Gastrocnemius medialis (tissue), 4 donors: ENCODE results near the gene GOSR2.

ENCODE experiments used
- POLR2A ChIP-seq, 2 donors: fragments of 450-650 bp; IDR thresholded peaks; one replicate each; pipeline ENCODE4 v1.6.1; 2017; ENCODE audit warnings: antibody characterized with exemption in 2 of 2, mild to moderate bottlenecking in 2 of 2, moderate library complexity in 2 of 2
- TF ChIP-seq, protein P1 (sequence below), 5 experiments: fragments of 450-650 bp in 3 of 5; fragments of 200-600 bp in 2 of 5; sonication (generic) in 2 of 5; IDR thresholded peaks in 4 of 5; conservative IDR thresholded peaks in 1 of 5; 1 replicate in 4 of 5; 2 replicates in 1 of 5; pipeline ENCODE4 v1.5.1; 2016 to 2019; ENCODE audit warnings: antibody characterized with exemption in 5 of 5, mild to moderate bottlenecking in 3 of 5, moderate library complexity in 3 of 5

DNA sequence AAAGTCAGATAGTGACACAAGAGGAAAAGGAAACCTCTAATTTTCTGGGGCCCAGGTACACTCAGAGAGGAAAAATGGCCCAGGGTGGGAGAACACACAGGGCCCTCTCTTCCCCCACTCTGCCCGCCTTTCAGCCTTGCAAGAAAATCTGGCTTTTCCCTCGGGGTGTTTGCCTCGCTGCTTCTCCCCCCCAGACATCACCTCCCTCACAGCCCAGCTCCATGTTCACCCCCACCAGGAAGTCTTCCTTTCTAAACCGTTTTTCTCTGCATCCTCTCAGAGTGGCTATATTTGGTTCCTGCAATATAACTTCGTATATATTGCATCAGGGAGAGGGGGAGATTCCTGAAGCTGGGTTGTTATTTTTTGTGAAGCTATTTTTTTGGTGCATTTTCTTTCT lies 28.7 kb downstream of the GOSR2 start:
- no peak for TF ChIP-seq POLR2A (IDR thresholded peaks at IDR 0.05)
- TF ChIP-seq, protein P1, sequence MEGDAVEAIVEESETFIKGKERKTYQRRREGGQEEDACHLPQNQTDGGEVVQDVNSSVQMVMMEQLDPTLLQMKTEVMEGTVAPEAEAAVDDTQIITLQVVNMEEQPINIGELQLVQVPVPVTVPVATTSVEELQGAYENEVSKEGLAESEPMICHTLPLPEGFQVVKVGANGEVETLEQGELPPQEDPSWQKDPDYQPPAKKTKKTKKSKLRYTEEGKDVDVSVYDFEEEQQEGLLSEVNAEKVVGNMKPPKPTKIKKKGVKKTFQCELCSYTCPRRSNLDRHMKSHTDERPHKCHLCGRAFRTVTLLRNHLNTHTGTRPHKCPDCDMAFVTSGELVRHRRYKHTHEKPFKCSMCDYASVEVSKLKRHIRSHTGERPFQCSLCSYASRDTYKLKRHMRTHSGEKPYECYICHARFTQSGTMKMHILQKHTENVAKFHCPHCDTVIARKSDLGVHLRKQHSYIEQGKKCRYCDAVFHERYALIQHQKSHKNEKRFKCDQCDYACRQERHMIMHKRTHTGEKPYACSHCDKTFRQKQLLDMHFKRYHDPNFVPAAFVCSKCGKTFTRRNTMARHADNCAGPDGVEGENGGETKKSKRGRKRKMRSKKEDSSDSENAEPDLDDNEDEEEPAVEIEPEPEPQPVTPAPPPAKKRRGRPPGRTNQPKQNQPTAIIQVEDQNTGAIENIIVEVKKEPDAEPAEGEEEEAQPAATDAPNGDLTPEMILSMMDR (IDR thresholded peaks at IDR 0.05 in 4 of 5, conservative IDR thresholded peaks at IDR 0.05 in 1 of 5), result no peak
